Posterior vena cava (tissue), 2 donors: ENCODE results near the gene FAM193A. TPM values are rescaled to one million over a fixed set of nuclear protein-coding genes. Genes with fewer than 3 reads are reported as not detected.
"Not testable (repeated sequence)": the region's sequence is repeated elsewhere in the genome, so short reads cannot be mapped to it uniquely, and the experiment has no call there.

Experiments used
- DNase-seq: peaks from one replicate; pipeline ENCODE4 v3.0.0-alpha.2; 2020; ENCODE audit warnings: low spot score
- intact Hi-C, 2 donors: fragments of 100-400 bp; cut with DNase I; formaldehyde crosslinking; loops; one replicate each; pipeline versions ENCODE4 v1.14.1 to v1.14.2; 2022 to 2023
- total RNA-seq, 2 donors: library from RNA; stranded (reverse); fragmentation: NEBNext Ultra II Directional; extraction: Animal tissue kit (Norgen Biotek cat#: 25700); gene quantifications; one replicate each; pipeline ENCODE4 v1.2.1, GENCODE V29; 2021
- donor health status: DM: yes; HTN: yes; CAD: no.
- donor health status: DM: yes; HTN: yes; CAD: no.

FAM193A gene
- total RNA-seq, 2 donors from 2014 or later: 18.6 to 20.3 TPM

- DNase-seq: no peak
- intact Hi-C loops: no loop called here
These were observed 29.1 kb downstream of the FAM193A start for GRCh38 chr4:2565533-2565932.

- no peak for DNase-seq
- intact Hi-C loops: no loop called here
These were observed 33.6 kb downstream of the FAM193A start for GRCh38 chr4:2570036-2570435.

GRCh38 chr4:2570551-2571222, 34.2 kb downstream of the FAM193A start:
- intact Hi-C loops: no loop called here
- DNase-seq: peak; percentile 83

GRCh38 chr4:2572076-2572475, 35.6 kb downstream of the FAM193A start:
- peak; percentile 22 for DNase-seq
- intact Hi-C loops: no loop called here

- DNase-seq: no peak
- intact Hi-C loops: no loop called here
These were observed 36.4 kb downstream of the FAM193A start for GRCh38 chr4:2572866-2573265.

- intact Hi-C loops: no loop called here
- DNase-seq: peak; percentile 54
These were observed 37.6 kb downstream of the FAM193A start for GRCh38 chr4:2574009-2574408.

- intact Hi-C loops: no loop called here
- DNase-seq: peak; percentile 64
These were observed 38.4 kb downstream of the FAM193A start for GRCh38 chr4:2574863-2575262.

GRCh38 chr4:2576290-2576689, 39.8 kb downstream of the FAM193A start:
- intact Hi-C loops: no loop called here
- DNase-seq: peak; percentile 16

GRCh38 chr4:2578106-2578505, 41.7 kb downstream of the FAM193A start:
- DNase-seq: no peak
- intact Hi-C loops: no loop called here

- intact Hi-C loops: no loop called here
- DNase-seq: no peak
These were observed 43.5 kb downstream of the FAM193A start for GRCh38 chr4:2579910-2580309.

GRCh38 chr4:2583092-2583491, 46.6 kb downstream of the FAM193A start:
- intact Hi-C loops: no loop called here
- peak; percentile 49 for DNase-seq

GRCh38 chr4:2583517-2583916, 47.1 kb downstream of the FAM193A start:
- intact Hi-C loops: no loop called here
- no peak for DNase-seq

GRCh38 chr4:2586502-2586901, 50.1 kb downstream of the FAM193A start:
- no peak for DNase-seq
- intact Hi-C loops: no loop called here

- DNase-seq: peak; percentile 80
- intact Hi-C loops: no loop called here
These were observed 50.9 kb downstream of the FAM193A start for GRCh38 chr4:2587213-2587823.

GRCh38 chr4:2588259-2588658, 51.8 kb downstream of the FAM193A start:
- intact Hi-C loops: no loop called here
- no peak for DNase-seq

- DNase-seq: peak; percentile 62
- intact Hi-C loops: no loop called here
These were observed 54.7 kb downstream of the FAM193A start for GRCh38 chr4:2591189-2591588.

- intact Hi-C loops: not testable (repeated sequence)
- DNase-seq: peak; percentile 25
These were observed 55.6 kb downstream of the FAM193A start for GRCh38 chr4:2592014-2592413.

- DNase-seq: no peak
- intact Hi-C loops: no loop called here
These were observed 56.1 kb downstream of the FAM193A start for GRCh38 chr4:2592572-2592971.

- intact Hi-C loops: no loop called here
- no peak for DNase-seq
These were observed 56.6 kb downstream of the FAM193A start for GRCh38 chr4:2593003-2593402.

GRCh38 chr4:2595436-2595835, 59.0 kb downstream of the FAM193A start:
- intact Hi-C loops: no loop called here
- no peak for DNase-seq

GRCh38 chr4:2595952-2596552, 59.6 kb downstream of the FAM193A start:
- DNase-seq: no peak
- intact Hi-C loops: no loop called here
